ENCODE measurements around the gene AGAP2. TPM values are rescaled to one million over a fixed set of nuclear protein-coding genes. Genes with fewer than 3 reads are reported as not detected.
"Not testable (repeated sequence)": the region's sequence is repeated elsewhere in the genome, so short reads cannot be mapped to it uniquely, and the experiment has no call there.

AGAP2 gene
- total RNA-seq: 57.1 and 59.4 TPM in 2 replicates

DNA sequence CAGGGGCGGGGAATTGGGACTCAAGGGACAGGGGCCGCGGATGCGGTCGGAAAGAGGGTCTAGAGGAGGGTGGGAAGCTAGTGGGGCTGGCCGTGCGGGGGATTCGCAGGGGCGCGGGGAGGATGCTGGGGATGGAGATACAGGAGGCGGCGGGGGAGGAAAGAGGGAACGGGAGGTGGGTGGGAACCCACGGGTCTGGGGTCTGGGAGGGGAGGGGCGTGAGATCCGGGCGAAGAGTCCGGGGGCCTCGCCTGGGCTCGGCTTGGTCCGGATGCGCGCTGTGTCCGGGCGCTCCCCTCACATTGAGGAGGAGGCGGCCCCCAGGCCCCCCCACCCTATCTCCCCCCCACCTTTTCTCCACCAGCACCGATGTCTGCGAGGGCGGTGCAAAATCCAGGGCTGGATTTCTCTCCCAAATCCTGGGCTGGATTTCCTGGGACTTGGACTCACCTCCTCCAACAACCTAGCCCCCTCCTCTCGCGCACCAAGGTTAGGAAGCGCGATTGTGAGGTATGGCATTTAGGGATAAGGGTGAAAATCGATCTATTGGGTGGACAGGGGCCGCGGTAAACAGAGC is at the start of gene AGAP2:
Gene AGAP2 (minus strand): TSS at position 82 of the 577 bp plus-strand sequence. CDS start 496 bp downstream, outside the sequence.
- intact Hi-C loops (cut with micrococcal nuclease): no loop called here

DNA sequence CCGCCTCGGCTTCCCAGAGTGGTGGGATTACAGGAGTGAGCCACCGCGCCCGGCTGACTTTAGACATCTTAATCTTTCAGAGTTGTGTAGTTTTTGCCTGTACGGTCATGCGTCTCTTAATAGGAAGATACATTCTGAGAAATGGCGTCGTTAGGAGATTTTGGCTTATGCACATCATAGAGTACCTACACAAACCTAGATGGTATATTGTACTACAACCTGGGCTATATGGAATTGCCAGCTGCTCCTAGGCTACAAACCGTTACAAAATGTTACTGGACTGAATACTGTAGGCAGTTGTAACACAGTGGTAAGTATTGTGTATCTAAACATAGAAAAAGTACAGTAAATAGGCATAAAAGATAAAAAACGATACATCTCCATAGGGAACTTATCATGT is 45.3 kb upstream of the AGAP2 start:
- intact Hi-C loops (cut with micrococcal nuclease): no loop called here

DNA sequence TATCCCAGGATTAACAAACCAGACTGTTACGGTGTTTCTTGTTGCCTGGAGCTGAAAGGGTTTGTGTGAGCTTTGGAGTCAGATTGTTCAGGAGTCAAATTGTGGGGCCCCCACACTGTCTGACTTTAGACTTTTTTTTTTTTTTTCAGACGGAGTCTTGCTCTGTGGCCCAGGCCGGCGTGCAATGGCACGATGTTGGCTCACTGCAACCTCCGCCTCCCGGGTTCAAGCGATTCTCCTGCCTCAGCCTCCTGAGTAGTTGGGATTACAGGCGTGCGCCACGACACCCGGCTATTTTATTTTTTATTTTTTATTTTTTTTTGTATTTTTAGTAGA is 44.9 kb upstream of the AGAP2 start:
- intact Hi-C loops (cut with micrococcal nuclease): no loop called here

DNA sequence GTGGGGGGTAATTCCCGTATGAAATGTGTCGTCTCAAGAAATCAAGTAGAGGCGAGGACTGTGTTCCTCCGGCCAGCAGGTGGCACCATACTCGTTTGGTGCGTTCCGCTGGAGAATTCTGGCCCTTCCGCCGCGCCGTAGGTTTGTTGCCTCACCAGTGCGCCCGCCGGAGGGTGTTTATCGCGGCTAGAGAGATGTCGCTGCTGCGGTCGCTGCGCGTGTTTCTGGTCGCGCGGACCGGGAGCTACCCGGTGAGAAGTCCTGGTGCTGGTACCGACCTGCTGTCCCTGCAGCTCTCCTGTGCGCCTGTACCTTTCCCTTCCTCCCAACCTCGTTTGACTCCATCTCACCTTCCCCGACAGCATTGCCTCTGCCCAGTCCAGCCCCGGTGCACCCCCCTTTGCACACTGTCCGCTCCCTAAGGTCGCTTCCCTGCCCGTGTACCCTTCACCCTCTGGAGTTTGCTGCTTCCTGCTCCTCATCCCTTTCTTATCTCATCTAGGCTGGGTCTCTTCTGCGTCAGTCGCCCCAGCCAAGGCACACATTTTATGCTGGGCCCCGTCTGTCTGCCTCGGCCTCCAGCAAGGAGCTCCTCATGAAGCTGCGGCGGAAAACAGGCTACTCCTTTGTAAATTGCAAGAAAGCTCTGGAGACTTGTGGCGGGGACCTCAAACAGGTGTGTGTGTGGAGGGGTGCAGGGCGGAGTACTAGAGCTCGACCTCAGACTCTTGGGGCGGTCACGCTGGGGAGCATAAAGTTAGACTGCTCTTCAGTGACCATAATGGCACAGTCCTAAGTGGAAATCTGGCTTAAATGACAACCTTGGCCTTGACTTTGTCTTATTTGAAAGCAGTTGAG is 44.3 kb upstream of the AGAP2 start, which contains the start of gene TSFM:
Gene TSFM (plus strand): TSS at position 180 of the 858 bp plus-strand sequence. CDS start 15 bp downstream, at position 195.
- intact Hi-C loops (cut with micrococcal nuclease): loop anchor here (1.0 kb wide), 4 partner anchors 11 to 122 kb away; partner anchors contain the start of genes EEF1AKMT3, MARCHF9 and METTL1

DNA sequence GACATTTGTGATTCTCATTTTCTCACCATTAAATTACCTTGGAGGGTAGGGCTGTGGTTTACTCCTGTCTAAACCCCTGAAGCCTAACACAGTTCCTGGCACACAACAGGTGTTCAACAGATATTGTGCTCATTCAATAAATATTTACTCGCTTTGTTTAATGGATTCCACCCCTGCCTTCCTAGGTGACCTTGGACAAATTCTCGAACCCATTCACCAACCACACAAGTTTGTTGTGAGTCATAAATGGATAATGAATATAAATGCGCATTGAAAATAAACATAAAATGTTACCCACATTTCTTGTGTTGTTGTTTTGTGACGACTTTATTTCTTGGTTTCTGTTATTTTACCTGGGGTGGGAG is 43.7 kb upstream of the AGAP2 start:
- intact Hi-C loops (cut with micrococcal nuclease): loop anchor here (1.0 kb wide), 4 partner anchors 10 to 123 kb away; partner anchors contain the start of genes EEF1AKMT3, MARCHF9 and METTL1

DNA sequence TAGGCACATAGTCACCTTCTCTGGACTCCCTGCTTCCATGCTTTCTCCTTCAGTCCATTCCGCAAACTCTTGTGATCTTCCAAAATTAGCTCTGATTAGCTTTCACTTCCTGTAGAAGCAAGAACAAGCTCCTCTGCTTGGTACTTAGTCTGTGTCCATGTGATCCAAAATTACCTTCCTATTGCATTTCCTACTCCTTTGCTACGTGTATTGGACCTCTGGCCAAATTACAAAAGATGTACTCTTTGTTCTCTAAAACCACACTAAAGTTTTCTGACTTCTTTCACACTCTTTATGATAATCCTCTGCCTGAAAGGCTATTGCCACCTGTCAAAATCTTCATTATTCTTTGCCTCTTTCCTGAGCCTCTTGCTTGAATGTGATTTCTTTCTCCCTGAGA is 43.3 kb upstream of the AGAP2 start:
- intact Hi-C loops (cut with micrococcal nuclease): loop anchor here (1.0 kb wide), 4 partner anchors 10 to 124 kb away; partner anchors contain the start of genes EEF1AKMT3, MARCHF9 and METTL1

DNA sequence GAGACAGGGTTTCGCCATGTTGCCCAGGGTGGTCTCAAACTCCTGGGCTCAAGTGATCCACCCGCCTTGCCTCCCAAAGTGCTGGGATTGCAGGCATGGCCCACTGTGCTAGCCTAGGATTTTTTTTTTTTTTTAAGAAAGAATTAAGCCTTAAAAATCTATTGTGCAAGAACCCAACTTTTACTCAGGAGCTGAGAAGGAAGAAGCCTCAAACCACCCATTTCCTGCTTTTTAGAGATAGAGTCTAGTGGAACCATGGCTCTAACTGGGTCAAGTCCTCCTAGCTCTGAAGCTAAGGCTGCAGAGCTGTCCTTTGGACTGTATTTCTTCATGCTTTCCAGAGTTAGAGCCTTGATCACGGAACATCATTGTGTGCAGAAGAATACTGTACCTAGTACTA is 42.7 kb upstream of the AGAP2 start:
- intact Hi-C loops (cut with micrococcal nuclease): no loop called here

DNA sequence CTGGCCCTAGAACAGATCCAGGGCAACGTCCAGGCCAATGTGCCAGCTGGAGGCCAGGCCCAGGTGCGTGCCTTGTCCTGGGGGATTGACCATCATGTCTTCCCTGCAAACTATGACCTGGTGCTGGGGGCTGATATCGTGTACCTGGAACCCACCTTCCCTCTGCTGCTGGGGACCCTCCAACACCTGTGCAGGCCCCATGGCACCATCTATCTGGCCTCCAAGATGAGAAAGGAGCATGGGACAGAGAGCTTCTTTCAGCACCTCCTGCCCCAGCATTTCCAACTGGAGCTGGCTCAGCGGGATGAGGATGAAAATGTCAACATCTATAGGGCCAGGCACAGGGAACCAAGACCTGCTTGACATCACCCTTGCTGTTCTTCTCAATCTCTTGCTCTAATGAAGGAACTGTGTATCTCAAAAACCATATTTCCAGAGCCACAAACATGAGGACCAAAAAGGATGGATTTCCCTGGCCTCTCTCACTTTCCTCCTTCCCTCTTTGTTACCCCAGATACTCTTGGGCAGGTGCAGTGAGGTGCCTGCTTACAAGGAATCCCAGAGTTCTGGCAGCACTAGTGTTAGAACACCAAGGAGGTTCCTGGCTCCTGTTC is 41.8 kb upstream of the AGAP2 start:
- intact Hi-C loops (cut with micrococcal nuclease): no loop called here

DNA sequence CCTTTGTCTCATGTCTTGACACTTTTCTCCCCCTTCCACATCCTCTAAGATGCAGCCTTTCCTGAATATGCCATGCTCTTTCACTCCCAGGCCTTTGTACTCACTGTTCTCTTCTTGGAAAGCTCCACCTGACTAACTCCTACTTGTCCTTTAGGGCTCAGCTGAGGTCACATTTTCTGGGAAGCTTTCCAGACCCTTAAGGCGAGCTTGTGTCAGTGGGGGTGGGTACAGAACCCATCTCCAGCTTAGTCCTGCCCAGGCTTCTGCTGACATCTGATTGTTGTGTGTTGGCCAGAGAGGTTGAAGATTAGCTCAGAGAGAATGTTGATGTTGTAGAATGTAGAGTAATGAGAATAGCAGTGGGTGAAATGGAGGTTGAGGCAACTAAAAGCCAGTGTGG is 41.2 kb upstream of the AGAP2 start:
- intact Hi-C loops (cut with micrococcal nuclease): no loop called here

DNA sequence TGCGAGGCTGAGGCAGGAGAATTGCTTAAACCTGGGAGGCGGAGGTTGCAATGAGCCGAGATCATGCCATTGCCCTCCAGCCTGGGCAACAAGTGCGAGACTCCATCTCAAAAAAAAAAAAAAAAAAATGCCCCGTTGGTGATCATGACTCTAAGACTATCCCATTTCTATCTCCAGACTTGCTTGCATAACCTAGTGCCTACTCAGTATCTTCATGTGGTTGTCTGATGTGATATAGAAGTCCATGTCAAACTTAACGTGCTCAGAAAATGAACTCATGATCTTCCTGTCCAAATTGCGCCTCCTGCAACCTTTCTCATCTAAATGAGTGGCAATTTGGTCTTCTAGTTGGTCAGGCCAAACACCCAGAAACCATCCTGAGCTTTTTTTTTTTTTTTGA is 39.4 kb upstream of the AGAP2 start:
- intact Hi-C loops (cut with micrococcal nuclease): no loop called here

DNA sequence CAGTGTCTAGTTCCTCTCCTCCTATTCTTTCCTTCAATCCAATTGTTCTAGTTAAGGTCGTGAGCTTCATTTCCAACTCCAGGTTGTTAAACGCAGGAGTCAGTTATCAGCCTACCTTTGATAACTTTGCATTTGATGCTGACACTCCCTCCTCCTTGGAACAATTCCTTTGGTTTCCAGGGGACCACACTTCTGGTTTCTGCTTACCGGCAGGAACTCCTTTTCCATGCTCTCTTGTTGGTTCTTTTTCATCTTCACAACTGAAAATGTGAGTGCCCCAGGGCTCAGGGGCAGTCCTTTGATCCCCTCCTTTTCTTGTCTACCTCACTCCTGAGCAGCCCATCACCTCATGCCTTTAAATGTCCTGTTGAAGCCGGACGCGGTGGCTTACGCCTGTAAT is 38.8 kb upstream of the AGAP2 start:
- intact Hi-C loops (cut with micrococcal nuclease): no loop called here

DNA sequence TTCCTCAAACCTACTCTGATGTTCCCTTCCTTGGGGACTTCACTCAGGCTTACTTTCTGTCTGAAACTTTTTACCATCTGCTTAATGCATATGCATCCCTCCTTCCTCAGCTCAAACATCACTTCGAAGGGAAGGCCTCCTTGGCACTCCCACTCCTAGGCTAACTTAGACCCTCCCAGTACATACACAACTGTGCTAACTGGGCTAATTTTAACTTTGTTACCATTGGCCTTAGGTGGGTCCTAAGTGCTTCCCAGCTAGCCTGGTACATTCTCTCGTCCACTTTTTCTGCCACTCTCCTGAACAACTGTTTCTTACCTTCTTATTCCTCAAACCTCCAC is 37.7 kb upstream of the AGAP2 start:
- intact Hi-C loops (cut with micrococcal nuclease): no loop called here

DNA sequence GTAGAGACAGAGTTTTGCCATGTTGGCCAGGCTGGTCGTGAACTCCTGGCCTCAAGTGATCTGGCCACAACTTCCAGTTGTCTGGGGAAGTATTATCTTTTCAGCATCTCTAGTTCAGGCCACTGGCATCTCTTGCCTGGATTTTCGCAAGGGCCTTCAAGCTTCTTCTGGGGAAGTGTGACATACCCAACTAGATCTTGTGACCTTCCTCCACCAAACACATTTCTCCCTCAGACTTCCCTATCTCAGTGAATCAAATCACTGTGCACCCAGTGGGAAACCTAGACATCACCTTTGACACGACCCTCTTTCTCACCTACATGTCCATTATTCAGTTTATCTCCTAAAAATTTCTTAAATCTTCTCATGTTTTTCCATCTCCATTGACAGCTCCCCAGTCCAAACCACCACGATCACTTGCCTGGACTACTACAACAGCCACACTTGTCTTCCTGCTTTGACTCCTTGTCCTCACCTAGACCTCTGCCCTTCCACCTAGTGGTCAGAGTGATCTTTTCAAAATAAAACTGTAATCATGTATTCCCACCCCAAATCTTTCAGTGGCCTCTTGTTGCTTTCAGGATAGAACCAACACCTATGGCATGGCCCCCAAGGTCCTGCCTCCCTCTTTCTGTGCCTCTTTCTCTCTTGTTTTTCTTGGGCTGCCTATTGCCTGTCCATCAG is 37.2 kb upstream of the AGAP2 start:
- intact Hi-C loops (cut with micrococcal nuclease): no loop called here

DNA sequence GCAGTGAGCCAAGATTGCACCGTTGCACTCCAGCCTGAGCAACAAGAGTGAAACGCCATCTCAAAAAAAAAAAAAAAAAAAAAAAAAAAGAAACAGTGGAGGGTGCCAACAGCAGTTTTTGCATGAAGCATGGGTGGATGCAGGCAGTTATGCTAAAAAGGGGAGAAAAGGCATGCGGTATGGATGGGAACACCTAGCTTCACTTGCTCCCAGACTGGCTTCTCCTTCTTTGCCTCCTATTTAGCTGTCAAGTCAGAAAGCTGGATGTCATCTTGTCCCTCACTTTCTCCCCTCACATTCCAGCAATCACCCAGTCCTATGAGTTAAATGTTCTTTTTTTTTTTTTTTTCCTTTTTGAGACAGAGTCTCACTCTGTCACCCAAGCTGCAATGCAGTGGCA is 36.5 kb upstream of the AGAP2 start:
- intact Hi-C loops (cut with micrococcal nuclease): no loop called here

DNA sequence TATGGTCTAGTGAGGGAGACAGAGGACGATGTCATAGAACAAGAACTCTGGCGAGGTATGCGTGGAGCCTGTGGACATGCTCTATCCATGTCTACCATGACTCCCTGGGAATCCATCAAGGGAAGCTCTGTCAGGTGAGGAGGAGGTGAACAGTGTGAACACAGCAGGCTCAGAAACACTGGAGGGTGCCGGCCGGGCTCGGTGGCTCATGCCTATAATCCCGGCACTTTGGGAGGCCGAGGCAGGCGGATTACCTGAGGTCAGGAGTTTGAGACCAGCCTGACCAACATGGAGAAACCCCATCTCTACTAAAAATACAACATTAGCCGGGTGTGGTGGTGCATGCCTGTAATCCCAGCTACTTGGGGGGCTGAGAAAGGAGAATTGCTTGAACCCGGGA is 36.1 kb upstream of the AGAP2 start:
- intact Hi-C loops (cut with micrococcal nuclease): not testable (repeated sequence)

DNA sequence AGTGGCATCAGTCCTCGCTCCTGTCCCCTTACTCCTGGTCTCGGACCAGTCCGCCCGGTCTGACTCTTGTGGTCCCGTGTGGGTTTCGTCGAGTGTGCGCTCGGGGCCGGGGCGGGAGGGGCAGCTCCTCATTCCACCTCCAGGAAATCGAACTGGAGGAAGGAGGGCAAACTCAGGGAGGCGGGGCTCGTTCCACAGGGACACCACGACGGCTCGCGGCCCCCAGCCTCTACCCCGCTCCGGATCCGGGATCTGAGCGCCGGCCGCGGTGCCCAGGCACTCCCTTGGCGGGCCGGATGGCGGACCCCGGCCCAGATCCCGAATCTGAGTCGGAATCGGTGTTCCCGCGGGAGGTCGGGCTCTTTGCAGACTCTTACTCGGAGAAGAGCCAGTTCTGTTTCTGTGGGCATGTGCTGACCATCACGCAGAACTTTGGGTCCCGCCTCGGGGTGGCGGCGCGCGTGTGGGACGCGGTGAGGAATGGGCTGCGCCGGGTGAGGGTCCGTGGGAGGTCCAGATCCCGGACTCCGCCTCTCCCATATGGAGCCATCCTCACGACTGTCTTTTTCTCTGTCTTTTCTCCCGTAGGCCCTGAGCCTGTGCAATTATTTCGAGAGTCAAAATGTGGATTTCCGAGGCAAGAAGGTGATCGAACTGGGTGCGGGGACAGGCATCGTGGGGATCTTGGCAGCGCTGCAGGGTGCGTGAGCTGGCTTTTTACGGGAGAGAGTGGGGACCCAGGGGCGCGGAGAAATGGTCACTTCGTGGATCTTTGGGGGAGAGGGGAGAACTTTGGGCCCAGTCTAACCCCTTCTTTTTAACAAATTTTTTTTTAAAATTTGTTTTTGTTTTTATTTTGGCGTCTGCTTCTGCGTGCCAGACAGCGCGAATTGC is 34.1 kb upstream of the AGAP2 start, which contains the start of gene EEF1AKMT3:
Gene EEF1AKMT3 (plus strand): TSS at position 186 of the 894 bp plus-strand sequence. CDS start 111 bp downstream, at position 297.
- intact Hi-C loops (cut with micrococcal nuclease): loop anchor here (1.0 to 2.0 kb wide), 5 partner anchors 10 to 169 kb away; partner anchors contain the start of genes ATP23, CDK4, CTDSP2 and TSFM

DNA sequence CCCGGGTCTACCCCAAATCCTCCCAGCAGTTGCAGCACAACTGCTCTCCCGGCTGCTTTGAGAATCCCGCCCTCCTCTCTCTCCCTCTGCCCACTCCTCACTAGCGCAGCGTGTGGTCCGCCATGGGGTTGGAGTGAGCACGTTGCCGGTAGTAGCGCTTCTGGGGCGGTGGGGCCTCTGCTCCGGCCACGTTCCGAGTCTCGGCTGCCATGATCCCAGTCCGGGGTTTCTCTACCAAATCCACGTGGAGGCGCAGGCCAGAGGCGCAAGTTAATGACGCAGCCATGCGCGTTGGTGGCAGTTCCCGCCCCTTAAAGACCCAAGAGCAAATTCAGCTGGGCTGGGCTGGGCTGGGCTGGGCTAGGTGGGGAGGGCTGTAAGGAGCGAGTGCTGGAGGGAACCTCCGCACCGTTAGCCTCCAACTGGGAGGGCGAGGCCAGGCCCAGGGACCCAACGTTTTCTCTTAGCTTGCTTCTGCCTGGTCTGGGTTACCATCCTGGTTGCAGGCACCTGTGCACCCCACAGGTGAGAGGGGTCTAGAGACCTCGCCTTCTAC is 33.4 kb upstream of the AGAP2 start, which contains the start of gene METTL1:
Gene METTL1 (minus strand): TSS at position 233 of the 556 bp plus-strand sequence. CDS start 22 bp downstream, at position 211.
- intact Hi-C loops (cut with micrococcal nuclease): loop anchor here (1.0 to 2.0 kb wide), 5 partner anchors 10 to 169 kb away; partner anchors contain the start of genes ATP23, CDK4, CTDSP2 and TSFM

DNA sequence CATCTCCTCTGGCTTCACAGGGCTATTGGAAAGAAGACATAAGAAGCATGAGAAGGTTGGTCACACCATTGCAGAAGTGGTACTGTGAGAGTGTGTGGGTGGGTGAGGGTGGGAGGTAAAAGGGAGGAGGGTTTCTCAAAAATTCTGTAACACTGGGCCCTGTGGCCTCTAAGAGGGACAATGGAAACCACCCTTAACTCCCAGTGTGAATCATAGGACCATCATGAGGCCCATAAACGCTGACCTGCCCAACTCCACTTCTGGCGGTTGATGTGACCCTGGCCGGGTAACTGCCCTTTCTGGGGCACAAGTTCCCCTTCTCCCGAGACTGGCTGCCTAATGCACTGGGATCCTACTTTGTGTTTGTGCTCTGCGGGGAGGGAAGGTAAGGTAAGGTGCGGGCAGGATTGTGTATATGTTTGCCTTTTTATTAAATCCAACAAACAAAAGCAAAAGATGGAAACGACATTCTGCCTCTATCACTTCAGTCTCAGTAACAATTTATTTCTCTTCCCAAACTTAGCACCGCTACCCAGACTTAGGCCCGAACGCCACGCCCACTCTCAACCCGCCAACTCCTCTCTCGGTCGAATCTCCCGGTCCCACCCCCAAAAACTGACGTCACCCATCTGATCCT is 32.8 kb upstream of the AGAP2 start:
- intact Hi-C loops (cut with micrococcal nuclease): no loop called here

DNA sequence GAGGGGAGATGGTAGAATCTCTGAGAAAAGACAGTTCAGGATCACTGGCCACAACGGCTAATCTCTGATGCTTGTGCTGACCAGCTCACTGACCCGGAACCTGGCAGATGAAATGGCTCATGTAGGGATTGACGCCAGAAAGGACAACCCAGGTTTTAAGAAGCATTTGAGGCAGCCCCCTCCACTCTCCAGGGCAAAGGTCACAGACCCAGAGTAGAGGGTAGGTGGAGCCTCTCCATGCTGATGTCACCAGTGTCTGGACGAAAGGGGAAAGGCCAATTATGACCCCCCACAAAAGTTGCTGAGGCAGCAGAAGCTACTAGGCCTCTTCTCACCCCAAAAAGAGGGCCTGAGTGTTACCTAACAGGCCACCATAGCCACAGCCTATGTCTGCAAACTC is 32.2 kb upstream of the AGAP2 start:
- intact Hi-C loops (cut with micrococcal nuclease): no loop called here

Measured in T-helper 2 cell treated with Interferon-gamma antibody and Interleukin-4, amounts not matched to agents 100 ng/mL and 5 ng/mL, for 36 hours (primary cell).